ENCODE data around the gene GNG12. TPM values are rescaled to one million over a fixed set of nuclear protein-coding genes. Genes with fewer than 3 reads are reported as not detected.
"Not testable (repeated sequence)": the region's sequence is repeated elsewhere in the genome, so short reads cannot be mapped to it uniquely, and the experiment has no call there.

GNG12 gene
- total RNA-seq, 1 donor from 2014 or later = 68.4 TPM

GRCh38 chr1:67683766-67684525, 149.3 kb downstream of the GNG12 start:
- DNase-seq (ENCODE audit: low spot score) = no peak

DNA sequence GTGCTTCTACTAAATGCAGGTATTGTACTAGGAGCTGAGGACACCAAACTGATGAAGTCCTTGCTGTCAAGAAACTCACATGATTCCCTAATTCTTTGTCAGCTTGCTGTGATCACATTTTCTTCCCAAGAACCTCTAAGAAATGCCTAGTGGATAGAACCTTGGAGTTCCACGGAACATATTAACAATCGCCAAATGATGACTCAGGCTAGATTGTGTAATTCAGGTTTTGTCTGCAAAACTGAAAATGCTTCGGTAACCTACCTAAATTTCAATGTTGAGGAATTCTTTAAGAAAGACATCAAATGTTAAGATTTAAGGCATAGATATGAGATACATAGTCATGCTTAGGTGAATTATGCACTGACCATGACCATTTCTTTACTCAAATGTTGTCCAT, 150.0 kb downstream of the GNG12 start:
- no peak for DNase-seq (ENCODE audit: low spot score)

DNA sequence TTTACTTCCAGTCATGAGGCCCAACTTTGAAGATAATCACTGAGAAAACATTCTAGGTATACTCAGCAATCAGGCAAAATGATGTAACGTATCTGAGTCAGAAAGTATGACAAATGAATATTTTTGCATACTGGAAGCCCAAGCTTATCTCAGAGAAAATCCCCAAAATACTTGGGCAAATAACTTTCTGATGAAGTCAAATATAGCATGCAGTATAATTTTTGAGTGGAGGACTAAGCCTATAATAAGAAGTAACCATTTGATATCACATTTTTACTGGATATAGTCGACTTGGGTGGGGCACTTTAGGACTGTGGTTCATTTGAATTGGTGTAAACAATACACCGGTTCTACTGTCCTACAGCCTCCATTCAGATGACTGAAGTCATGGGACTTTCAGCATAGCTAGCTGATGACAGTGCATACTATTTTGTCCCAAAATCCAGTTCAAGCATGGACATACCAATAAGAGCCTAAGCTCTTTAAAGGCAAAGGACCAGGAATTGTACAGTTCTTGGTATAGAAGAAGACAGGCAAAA, 150.5 kb downstream of the GNG12 start:
- no peak for DNase-seq (ENCODE audit: low spot score)

- DNase-seq (ENCODE audit: low spot score) = no peak
Measured at GRCh38 chr1:67680486-67680885, 152.8 kb downstream of the GNG12 start.

GRCh38 chr1:67679691-67680090, 153.6 kb downstream of the GNG12 start:
- no peak for DNase-seq (ENCODE audit: low spot score)

DNA sequence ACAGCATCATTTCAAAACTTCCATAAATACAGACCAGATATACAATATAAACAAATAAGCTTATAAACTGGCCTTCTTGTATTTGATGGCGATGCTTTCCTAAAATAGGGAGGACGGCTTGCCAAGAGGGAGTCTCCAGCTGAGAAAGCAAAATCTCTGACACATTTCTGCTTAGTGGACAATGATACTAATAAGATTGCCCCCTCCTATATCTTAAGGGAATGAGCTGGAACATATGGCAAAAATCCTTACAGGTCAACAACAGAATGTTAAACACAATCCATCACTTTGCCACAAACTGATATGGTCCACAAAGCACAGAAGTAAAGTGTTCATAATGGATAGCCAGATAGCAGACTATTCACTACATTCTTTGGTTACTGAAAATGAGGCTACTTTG, 155.3 kb downstream of the GNG12 start:
- no peak for DNase-seq (ENCODE audit: low spot score)

GRCh38 chr1:67677408-67677807, 155.9 kb downstream of the GNG12 start:
- DNase-seq (ENCODE audit: low spot score) = no peak

DNA sequence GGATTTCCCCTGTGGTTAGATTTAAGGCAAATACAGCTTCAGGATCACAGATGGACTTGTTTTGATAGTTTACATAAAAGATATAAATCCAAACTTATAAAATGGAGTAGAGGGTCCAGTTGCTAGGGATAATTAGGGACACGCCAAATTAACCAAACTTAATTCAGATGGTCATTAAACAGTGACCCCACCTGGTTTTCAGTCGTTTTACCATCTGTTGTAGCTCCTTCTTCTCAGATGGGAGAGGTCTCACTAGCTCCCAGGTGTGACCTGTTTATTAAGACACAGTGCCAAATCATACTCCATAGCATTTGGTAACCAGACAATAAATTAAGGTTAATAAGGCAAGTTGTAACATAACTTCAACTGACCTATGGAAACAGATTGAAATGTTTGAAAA, 156.3 kb downstream of the GNG12 start:
- DNase-seq (ENCODE audit: low spot score) = no peak

DNA sequence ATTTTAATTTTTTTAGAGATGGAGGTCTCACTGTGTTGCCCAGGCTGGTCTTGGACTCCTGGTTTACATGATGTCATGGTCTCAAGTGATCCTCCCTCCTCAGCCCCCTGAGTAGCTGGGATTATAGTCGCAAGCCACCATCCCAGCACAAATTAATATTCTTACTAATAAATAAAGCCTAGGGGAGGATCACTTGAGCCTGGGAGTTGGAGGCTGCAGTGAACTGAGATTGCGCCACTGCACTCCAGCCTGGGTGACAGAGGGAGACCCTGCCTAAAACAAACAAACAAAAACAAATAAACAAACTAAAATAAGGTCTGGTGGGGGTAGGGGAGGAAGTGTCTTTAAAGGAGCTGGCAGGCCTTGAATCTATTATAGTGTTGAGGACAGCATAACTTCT, 157.0 kb downstream of the GNG12 start:
- DNase-seq (ENCODE audit: low spot score) = no peak

DNA sequence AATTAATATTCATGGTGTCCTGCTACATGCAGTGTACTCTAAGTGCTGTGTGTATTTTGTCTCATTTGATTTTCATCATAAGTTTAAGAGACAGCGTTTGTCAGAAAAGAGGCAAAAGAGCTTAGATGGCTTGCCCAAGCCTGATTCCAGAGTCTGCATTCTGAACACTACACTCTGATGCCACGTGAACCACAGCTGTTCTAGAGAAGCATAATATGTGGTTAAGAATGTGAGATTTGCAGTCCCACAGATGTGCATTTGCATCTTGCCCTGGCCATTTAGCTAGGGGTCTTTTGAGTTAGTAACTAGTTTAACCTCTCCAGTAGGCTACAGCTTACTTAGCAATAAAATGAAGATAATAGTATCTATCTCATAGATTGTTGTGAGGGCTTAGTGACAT, 157.5 kb downstream of the GNG12 start:
- DNase-seq (ENCODE audit: low spot score) = no peak

DNA sequence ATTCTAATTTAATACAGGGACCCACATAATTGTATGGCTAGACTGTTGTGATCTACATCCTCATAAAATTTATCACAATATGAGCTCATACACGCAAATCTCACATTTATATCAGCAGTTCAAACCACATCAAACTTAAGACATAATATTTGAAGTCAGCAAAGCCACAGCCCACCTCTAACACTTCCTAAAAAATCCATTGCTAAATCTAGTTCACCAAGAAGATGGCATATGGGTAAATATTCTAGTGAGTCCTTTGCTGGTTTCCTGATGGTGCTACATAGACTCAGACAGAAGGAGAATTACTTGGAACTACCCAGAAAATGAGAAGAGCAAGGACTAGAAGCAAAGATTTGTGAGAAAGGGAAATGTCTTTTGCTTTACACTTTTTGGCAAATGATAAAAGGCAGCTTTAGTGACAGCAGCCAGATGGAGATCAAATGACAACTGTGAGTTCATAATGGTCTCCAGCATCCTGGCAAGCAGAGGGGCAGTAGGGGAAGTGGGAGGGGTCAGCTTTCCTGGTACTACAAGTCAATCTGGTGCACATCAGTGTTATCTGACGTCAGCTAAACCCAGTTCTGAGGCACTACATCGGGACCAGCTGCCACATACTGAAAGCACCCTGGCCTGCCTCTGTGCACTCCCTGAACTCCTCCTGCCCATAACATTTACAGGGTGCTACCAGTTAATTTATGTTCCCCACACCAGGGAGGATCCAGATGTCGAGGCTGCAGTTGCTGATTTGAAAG, 158.8 kb downstream of the GNG12 start:
- no peak for DNase-seq (ENCODE audit: low spot score)

DNA sequence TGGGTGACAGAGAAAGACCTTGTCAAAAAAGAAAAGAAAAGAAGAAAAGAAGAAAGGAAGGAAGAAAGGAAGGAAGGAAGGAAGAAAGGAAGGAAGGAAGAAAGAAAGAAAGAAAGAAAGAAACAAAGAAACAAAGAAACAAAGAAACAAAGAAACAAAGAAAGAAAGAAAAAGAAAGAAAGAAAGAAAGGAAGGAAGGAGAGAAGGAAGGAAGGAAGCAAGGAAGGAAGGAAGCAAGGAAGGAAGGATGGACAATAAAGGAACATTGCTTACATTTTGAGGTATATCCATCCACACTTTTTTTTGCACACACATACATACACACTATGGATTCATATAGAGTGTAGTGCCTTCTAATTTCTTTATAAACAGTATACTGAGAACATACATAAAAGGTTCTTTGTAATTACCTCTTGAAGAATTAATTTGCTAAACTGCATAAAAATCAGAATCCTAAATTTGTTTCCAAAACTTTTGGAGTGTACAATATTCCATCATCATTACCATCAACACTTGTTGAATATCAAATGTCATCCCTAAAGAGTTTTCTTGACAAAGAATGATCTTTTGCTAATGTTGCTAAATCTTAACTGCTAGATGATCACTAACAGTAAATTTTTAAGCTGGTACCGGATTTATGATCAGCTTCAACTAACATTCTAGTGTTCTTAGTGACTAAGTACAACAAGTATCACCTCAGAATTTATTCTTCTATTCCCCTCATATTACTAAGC, 159.6 kb downstream of the GNG12 start:
- no peak for DNase-seq (ENCODE audit: low spot score)

- DNase-seq (ENCODE audit: low spot score) = no peak
Measured at GRCh38 chr1:67672260-67672803, 160.9 kb downstream of the GNG12 start.

GRCh38 chr1:67668660-67669059, 164.6 kb downstream of the GNG12 start:
- no peak for DNase-seq (ENCODE audit: low spot score)

- no peak for DNase-seq (ENCODE audit: low spot score)
Measured at GRCh38 chr1:67666636-67667035, 166.6 kb downstream of the GNG12 start.

DNA sequence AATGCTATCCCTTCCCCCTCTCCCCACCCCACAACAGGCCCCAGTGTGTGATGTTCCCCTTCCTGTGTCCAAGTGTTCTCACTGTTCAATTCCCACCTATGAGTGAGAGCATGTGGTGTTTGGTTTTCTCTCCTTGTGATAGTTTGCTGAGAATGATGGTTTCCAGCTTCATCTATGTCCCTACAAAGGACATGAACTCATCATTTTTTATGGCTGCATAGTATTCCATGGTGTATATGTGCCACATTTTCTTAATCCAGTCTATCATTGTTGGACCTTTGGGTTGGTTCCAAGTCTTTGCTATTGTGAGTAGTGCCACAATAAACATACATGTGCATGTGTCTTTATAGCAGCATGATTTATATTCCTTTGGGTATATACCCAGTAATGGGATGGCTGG, 168.0 kb downstream of the GNG12 start:
- not testable (repeated sequence) for DNase-seq (ENCODE audit: low spot score)

- no peak for DNase-seq (ENCODE audit: low spot score)
Measured at GRCh38 chr1:67664048-67664447, 169.2 kb downstream of the GNG12 start.

DNA sequence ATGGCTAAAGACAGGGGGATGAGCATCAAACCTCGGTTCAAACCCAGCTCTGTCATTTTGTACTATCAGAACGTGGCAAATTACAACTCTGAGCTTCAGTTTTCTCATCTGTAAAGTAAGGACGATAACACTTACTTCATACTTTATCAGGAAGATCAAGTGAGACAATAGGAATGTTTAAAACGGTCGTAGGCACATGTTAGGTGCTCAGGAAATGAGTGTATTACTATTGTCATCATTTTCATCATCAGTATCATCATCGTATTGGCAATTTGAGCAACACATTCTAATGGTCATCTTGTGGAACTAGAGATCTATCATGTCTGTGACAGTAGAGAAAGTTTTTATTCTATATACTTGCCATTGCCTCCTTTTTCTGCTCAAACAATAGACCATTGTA, 170.4 kb downstream of the GNG12 start:
- DNase-seq (ENCODE audit: low spot score) = no peak

DNA sequence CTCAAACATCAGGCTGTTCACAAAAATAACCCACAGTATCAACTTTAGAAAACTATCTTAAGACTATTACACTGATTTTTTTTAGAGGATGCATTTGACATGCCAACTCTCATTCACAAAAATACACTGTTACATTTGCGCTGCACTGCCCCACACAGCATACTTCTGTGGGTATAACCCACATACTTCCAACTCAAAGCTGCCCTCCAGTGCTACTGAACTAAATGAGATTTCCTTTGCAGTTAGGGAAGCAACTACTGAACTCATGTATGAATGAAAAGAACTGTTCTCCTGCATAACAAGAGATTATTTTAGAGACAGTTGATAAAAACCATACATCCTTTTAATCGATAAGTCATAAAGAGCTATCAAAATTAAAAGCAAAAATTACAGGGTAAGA, 174.0 kb downstream of the GNG12 start:
- no peak for DNase-seq (ENCODE audit: low spot score)

DNA sequence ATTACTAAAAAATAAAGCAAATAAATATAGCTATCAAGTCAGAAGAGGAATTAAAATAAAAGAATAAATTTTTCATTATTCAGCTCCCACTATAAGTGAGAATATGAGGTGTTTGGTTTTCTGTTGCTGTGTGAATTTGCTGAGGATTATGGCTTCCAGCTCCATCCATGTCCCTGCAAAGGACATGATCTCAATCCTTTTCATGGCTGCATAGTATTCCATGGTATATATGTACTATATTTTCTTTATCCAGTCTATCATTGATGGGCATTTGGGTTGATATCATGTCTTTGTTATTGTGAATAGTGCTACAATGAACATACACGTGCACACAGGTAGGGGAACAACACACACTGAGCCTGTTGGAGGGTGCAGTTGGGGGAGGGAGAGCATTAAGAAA, 176.1 kb downstream of the GNG12 start:
- DNase-seq (ENCODE audit: low spot score) = not testable (repeated sequence)

GRCh38 chr1:67655581-67655980, 177.7 kb downstream of the GNG12 start:
- no peak for DNase-seq (ENCODE audit: low spot score)

DNA sequence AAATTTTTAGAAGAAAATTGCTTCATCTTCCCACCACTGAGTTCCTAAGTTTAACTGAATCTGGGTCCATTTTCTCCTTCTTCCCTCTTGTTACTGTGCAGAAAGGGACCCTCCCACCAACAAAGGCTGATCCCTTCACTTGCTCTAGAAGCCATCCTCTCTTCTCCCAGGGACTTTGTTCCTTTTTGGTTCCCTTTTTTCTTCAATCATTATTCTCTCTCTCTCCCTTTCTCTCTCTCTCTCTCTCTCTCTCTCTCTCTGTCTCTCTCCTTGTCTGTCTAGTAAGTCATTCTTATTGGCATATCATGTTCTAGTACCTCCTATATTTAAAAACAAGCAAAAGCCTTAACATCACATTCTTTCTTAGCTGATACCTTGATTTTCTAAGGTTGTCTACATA, 180.0 kb downstream of the GNG12 start:
- no peak for DNase-seq (ENCODE audit: low spot score)
